HepG2 (cell line): Measurements from ENCODE around the gene IFNLR1. TPM values are rescaled to one million over a fixed set of nuclear protein-coding genes. Genes with fewer than 3 reads are reported as not detected.

Experiments used
- ATAC-seq: fragments of 200-7000 bp; cut with Tn5 transposase; 3 replicates; pipeline ENCODE4 v1.9.1; 2020; ENCODE audit warnings: mild to moderate bottlenecking, moderate library complexity
- BruUV-seq: library from RNA; stranded (reverse); fragments of 400-500 nt; replicated peaks from 2 replicates; lab custom pipeline; 2021; lab: Mats Ljungman, UMichigan
- CTCF ChIA-PET: fragments of 300-600 bp; formaldehyde crosslinking; extraction: SDS; loops from one replicate; lab custom pipeline; 2021; ENCODE audit warnings: low total read pairs, inconsistent platforms, low intra/inter-chr PET ratio; lab: Yijun Ruan, JAX
- POLR2A ChIA-PET: fragments of 350-600 bp; sonication (Branson Sonifier 250); formaldehyde crosslinking; loops from one replicate; lab custom pipeline; 2020; ENCODE audit warnings: antibody characterized with exemption, inconsistent platforms; lab: Yijun Ruan, JAX
- DNase-seq: peaks from one replicate; pipeline ENCODE4 v3.0.0-alpha.2; 2015; ENCODE audit warnings: low spot score
- FAIRE-seq: peaks from 3 replicates; lab custom pipeline; 2011; peaks lifted over from hg19 to GRCh38; lab: Jason Lieb, UNC
- H2AFZ ChIP-seq: one replicate; pipeline ENCODE4 v1.6.1; 2011; ENCODE audit warnings: low read length, inconsistent platforms
- H3K27ac ChIP-seq: fragments of 300-600 bp; 3 replicates; pipeline ENCODE4 v1.8.0; 2011; ENCODE audit warnings: mixed run types, mild to moderate bottlenecking, mixed read lengths, low read length, inconsistent platforms; ENCODE audit not compliant: insufficient read depth; ENCODE audit errors: extremely low read length
- H3K27me3 ChIP-seq, 2 experiments: fragments of 200-600 bp in 1 of 2; 2 replicates in 1 of 2; 3 replicates in 1 of 2; pipeline versions ENCODE4 v1.6.0 to v1.8.0; 2011; ENCODE audit warnings: low read length in 2 of 2, mild to moderate bottlenecking in 2 of 2, moderate library complexity in 2 of 2, inconsistent platforms in 1 of 2; ENCODE audit not compliant: insufficient read depth in 2 of 2, control insufficient read depth in 1 of 2
- H3K36me3 ChIP-seq, 2 experiments: fragments of 200-600 bp in 1 of 2; replicated peaks in 1 of 2; 2 replicates in 1 of 2; 3 replicates in 1 of 2; pipeline versions ENCODE4 v1.5.1 to v1.8.0; 2011; ENCODE audit warnings: low read length in 2 of 2, inconsistent platforms in 1 of 2; ENCODE audit not compliant: insufficient read depth in 2 of 2, control insufficient read depth in 1 of 2
- H3K4me1 ChIP-seq: 2 replicates; pipeline ENCODE4 v1.5.1; 2012; ENCODE audit warnings: low read length, inconsistent platforms; ENCODE audit not compliant: insufficient read depth
- H3K4me2 ChIP-seq: 2 replicates; pipeline ENCODE4 v1.6.0; 2011; ENCODE audit warnings: low read depth, low read length, inconsistent platforms
- H3K4me3 ChIP-seq, 3 experiments: fragments of 200-600 bp in 1 of 3; sonication (generic), shearing (Covaris generic) in 1 of 3; replicated peaks in 1 of 3; 2 replicates each; pipeline ENCODE4 v1.5.1; 2011 to 2016; ENCODE audit warnings: low read length in 3 of 3, inconsistent platforms in 2 of 3, low read depth in 2 of 3, mild to moderate bottlenecking in 2 of 3, control low read depth in 1 of 3, mixed read lengths in 1 of 3; ENCODE audit not compliant: insufficient read depth in 1 of 3
- H3K79me2 ChIP-seq: one replicate; pipeline ENCODE4 v1.6.1; 2011; ENCODE audit warnings: low read length, inconsistent platforms; ENCODE audit not compliant: insufficient read depth
- H3K9ac ChIP-seq: 2 replicates; pipeline ENCODE4 v1.6.0; 2011; ENCODE audit warnings: mild to moderate bottlenecking, low read depth, low read length, inconsistent platforms; ENCODE audit not compliant: insufficient read depth
- H3K9me3 ChIP-seq: 2 replicates; pipeline ENCODE4 v1.5.1; 2012; ENCODE audit warnings: mild to moderate bottlenecking, low read length
- H4K20me1 ChIP-seq: 2 replicates; pipeline ENCODE4 v1.6.0; 2011; ENCODE audit warnings: inconsistent platforms, mild to moderate bottlenecking, low read length, moderate library complexity; ENCODE audit not compliant: insufficient read depth
- CHCHD3 ChIP-seq: sonication (generic); formaldehyde crosslinking; IDR thresholded peaks from 2 replicates; pipeline ENCODE4 v1.8.0; 2022; ENCODE audit warnings: mild to moderate bottlenecking, missing genetic modification reagents, moderate library complexity
- FOXK1 ChIP-seq: sonication (generic); formaldehyde crosslinking; IDR thresholded peaks from 2 replicates; pipeline ENCODE4 v1.4.0; 2020; ENCODE audit warnings: low read depth, missing genetic modification reagents, borderline replicate concordance
- GFI1 ChIP-seq: sonication (generic); formaldehyde crosslinking; IDR thresholded peaks from 2 replicates; pipeline ENCODE4 v1.5.0; 2020; ENCODE audit warnings: missing genetic modification reagents, mild to moderate bottlenecking, borderline replicate concordance
- IRF9 ChIP-seq: sonication (generic); formaldehyde crosslinking; IDR thresholded peaks from 2 replicates; pipeline ENCODE4 v1.8.0; 2022; ENCODE audit warnings: missing genetic modification reagents, mild to moderate bottlenecking, borderline replicate concordance
- LRRFIP1 ChIP-seq: sonication (generic); formaldehyde crosslinking; conservative IDR thresholded peaks from 2 replicates; pipeline ENCODE4 v1.4.0; 2020; ENCODE audit warnings: missing genetic modification reagents
- NFE2L1 ChIP-seq: sonication (generic); formaldehyde crosslinking; IDR thresholded peaks from 2 replicates; pipeline ENCODE4 v1.4.0; 2020; ENCODE audit warnings: missing genetic modification reagents, mild to moderate bottlenecking, borderline replicate concordance
- NFKB2 ChIP-seq: sonication (generic); formaldehyde crosslinking; IDR thresholded peaks from 2 replicates; pipeline ENCODE4 v1.4.0; 2020; ENCODE audit warnings: missing genetic modification reagents, borderline replicate concordance
- SKI ChIP-seq: fragments of 450-650 bp; IDR thresholded peaks from one replicate; pipeline ENCODE4 v1.6.1; 2018; ENCODE audit warnings: mild to moderate bottlenecking; ENCODE audit not compliant: partially characterized antibody
- TFDP2 ChIP-seq: sonication (generic); formaldehyde crosslinking; IDR thresholded peaks from 2 replicates; pipeline ENCODE4 v1.4.0; 2020; ENCODE audit warnings: missing genetic modification reagents
- ZFY ChIP-seq: sonication (generic); formaldehyde crosslinking; IDR thresholded peaks from 2 replicates; pipeline ENCODE4 v1.4.0; 2020; ENCODE audit warnings: missing genetic modification reagents
- ZNF343 ChIP-seq: sonication (generic); formaldehyde crosslinking; IDR thresholded peaks from 2 replicates; pipeline ENCODE4 v1.4.0; 2020; ENCODE audit warnings: mild to moderate bottlenecking, missing genetic modification reagents
- ZZZ3 ChIP-seq: sonication (generic); formaldehyde crosslinking; IDR thresholded peaks from 2 replicates; pipeline ENCODE4 v1.4.0; 2020; ENCODE audit warnings: missing genetic modification reagents, mild to moderate bottlenecking, borderline replicate concordance
- WGBS: methylation state at CpG from one replicate; pipeline ENCODE4 v1.1.6; 2017; ENCODE audit warnings: low lambda C conversion rate; 5-methylcytosine and 5-hydroxymethylcytosine counted together
- in situ Hi-C: cut with HindIII; loops from 2 replicates; pipeline ENCODE4 v1.10.0; 2017; ENCODE audit warnings: low pct_unique_long_range_greater_than_20kb; ENCODE audit not compliant: extremely low pct_ligation_motif_present
- intact Hi-C: fragments of 100-400 bp; cut with micrococcal nuclease; formaldehyde crosslinking; loops from one replicate; pipeline ENCODE4 v1.10.0; 2022; ENCODE audit not compliant: unreplicated experiment
- polyA plus RNA-seq, 8 experiments: library from polyadenylated mRNA; depleted of rRNA in 3 of 8; stranded (reverse) in 7 of 8; unstranded in 1 of 8; fragments of >200 nt; fragmentation: Illumina TruSeq in 4 of 8; extraction: Trizol in 4 of 8; gene quantifications; 2 replicates each; pipeline versions ENCODE4 v1.2.1 to v1.2.3, GENCODE V29; 2011 to 2016; ENCODE audit warnings: low read depth in 4 of 8, missing spikeins in 1 of 8, mixed read lengths in 1 of 8; ENCODE audit not compliant: insufficient read depth in 1 of 8
- total RNA-seq, 5 experiments: library from RNA; depleted of rRNA; stranded (reverse); fragments of >200 nt; fragmentation: Illumina TruSeq; extraction: Trizol; gene quantifications; 2 replicates each; pipeline ENCODE4 v1.2.3, GENCODE V29; 2016; ENCODE audit warnings: low read depth in 1 of 5

Gene IFNLR1
- total and polyA plus RNA-seq, 2 of the 13 experiments (the other 11 are each of a cell fraction or from before 2014, with no cell fraction given) = 3.8 to 8.5 TPM

- no peak for TF ChIP-seq LRRFIP1 (CRISPR knock-in tag)
Measured at GRCh38 chr1:24203404-24203803, 16.3 kb upstream of the IFNLR1 start (continued).

- POLR2A ChIA-PET = no interaction called here
- CTCF ChIA-PET = interaction anchor here (8.2 kb wide), 1 partner anchor 188 kb away, joined by 151 read pairs; no protein-coding TSS in a partner anchor
- H3K4me2 ChIP-seq = no peak overlapping the region
Measured at GRCh38 chr1:24202987-24203386, 15.9 kb upstream of the IFNLR1 start.

More at GRCh38 chr1:24202987-24203386, 15.9 kb upstream of the IFNLR1 start:
- no peaks in the 10 kb centered on the region for H3K36me3 ChIP-seq
- H3K79me2 ChIP-seq = no peaks in the 10 kb centered on the region
- no peaks in the 10 kb centered on the region for H3K9me3 ChIP-seq
- DNase-seq (no peak), FAIRE-seq (no peak), ATAC-seq (no peak)
- 59% methylated on average over 4 of the region's 4 CpGs for WGBS
- H3K27ac ChIP-seq = no peak overlapping the region
- in situ Hi-C loops (loop anchor here (5.0 kb wide), 1 partner anchor 189 kb away; no protein-coding TSS in a partner anchor), intact Hi-C loops (loop anchor here (10.0 kb wide), 1 partner anchor 92 kb away; no protein-coding TSS in a partner anchor)
- peaks cover 0 to 1% of the 10 kb centered on the region in 2 experiments; a peak in 3 of 5 replicates for H3K27me3 ChIP-seq
- H4K20me1 ChIP-seq = no peaks in the 10 kb centered on the region
- BruUV-seq = no TSS peak
- no peak overlapping the region for H3K4me3 ChIP-seq
- TF ChIP-seq ZNF343 (CRISPR knock-in tag) = no peak
- no peak for TF ChIP-seq NFE2L1 (CRISPR knock-in tag)
- no peak for TF ChIP-seq ZFY (CRISPR knock-in tag)
- TF ChIP-seq ZZZ3 (CRISPR knock-in tag) = no peak
- no peak for TF ChIP-seq NFKB2 (CRISPR knock-in tag)
- no peak for TF ChIP-seq IRF9 (CRISPR knock-in tag)
- no peak for TF ChIP-seq GFI1 (CRISPR knock-in tag)
- TF ChIP-seq SKI = no peak
- TF ChIP-seq CHCHD3 (CRISPR knock-in tag) = no peak
- no peak for TF ChIP-seq FOXK1 (CRISPR knock-in tag)
- TF ChIP-seq TFDP2 (CRISPR knock-in tag) = no peak
- no peak overlapping the region for H2AFZ ChIP-seq
- peaks cover 22% of the 10 kb centered on the region for H3K4me1 ChIP-seq
- no peak overlapping the region for H3K9ac ChIP-seq
